HCT116 (cell line): Measurements from ENCODE around the gene SLC52A3.

ENCODE experiments used
- CBX3 ChIP-seq: IDR thresholded peaks from 2 replicates; pipeline ENCODE4 v1.6.1; 2012; ENCODE audit warnings: low read depth
- CTCF ChIP-seq, 3 experiments: fragments of 200-600 bp in 1 of 3; sonication (generic) in 1 of 3; IDR thresholded peaks in 2 of 3; conservative IDR thresholded peaks in 1 of 3; 2 replicates each; pipeline ENCODE4 v1.5.1; 2012 to 2017; ENCODE audit warnings: low read depth in 2 of 3, low read length in 2 of 3, antibody characterized with exemption in 1 of 3, borderline replicate concordance in 1 of 3, control low read depth in 1 of 3, mild to moderate bottlenecking in 1 of 3, mixed read lengths in 1 of 3, mixed run types in 1 of 3, moderate library complexity in 1 of 3; ENCODE audit not compliant: insufficient read depth in 1 of 3
- EZH2 ChIP-seq: fragments of 200-600 bp; sonication (generic); IDR thresholded peaks from 2 replicates; pipeline ENCODE4 v1.6.1; 2017; ENCODE audit warnings: antibody characterized with exemption, mixed run types
- FOSL1 ChIP-seq: IDR thresholded peaks from 2 replicates; pipeline ENCODE4 v1.6.1; 2012; ENCODE audit warnings: low read depth
- JUND ChIP-seq: IDR thresholded peaks from 2 replicates; pipeline ENCODE4 v1.6.1; 2012
- POLR2A ChIP-seq: IDR thresholded peaks from 2 replicates; pipeline ENCODE4 v1.7.0; 2011; ENCODE audit warnings: borderline replicate concordance; ENCODE audit not compliant: insufficient read depth, insufficient read length; ENCODE audit errors: extremely low read depth
- POLR2AphosphoS5 ChIP-seq: IDR thresholded peaks from 2 replicates; pipeline ENCODE4 v1.6.1; 2011; ENCODE audit warnings: mild to moderate bottlenecking, low read depth, low read length, moderate library complexity
- SIN3A ChIP-seq: IDR thresholded peaks from 2 replicates; pipeline ENCODE4 v1.6.1; 2012; ENCODE audit warnings: low read depth
- SP1 ChIP-seq: IDR thresholded peaks from 2 replicates; pipeline ENCODE4 v1.6.1; 2012; ENCODE audit warnings: low read depth
- SRF ChIP-seq: IDR thresholded peaks from 2 replicates; pipeline ENCODE4 v1.6.1; 2012; ENCODE audit warnings: low read depth
- TCF7L2 ChIP-seq: IDR thresholded peaks from 2 replicates; pipeline ENCODE4 v1.7.0; 2011; ENCODE audit warnings: borderline replicate concordance, inconsistent platforms; ENCODE audit not compliant: insufficient read depth, insufficient read length; ENCODE audit errors: extremely low read depth
- ZNF274 ChIP-seq: fragments of 200-500 bp; sonication (Bioruptor generic); IDR thresholded peaks from 2 replicates; pipeline ENCODE4 v1.6.1; 2014; ENCODE audit warnings: mild to moderate bottlenecking, low read depth, low read length, inconsistent platforms
- TF ChIP-seq, protein P1 (sequence below): IDR thresholded peaks from 2 replicates; pipeline ENCODE4 v1.6.1; 2012; ENCODE audit warnings: low read depth

DNA sequence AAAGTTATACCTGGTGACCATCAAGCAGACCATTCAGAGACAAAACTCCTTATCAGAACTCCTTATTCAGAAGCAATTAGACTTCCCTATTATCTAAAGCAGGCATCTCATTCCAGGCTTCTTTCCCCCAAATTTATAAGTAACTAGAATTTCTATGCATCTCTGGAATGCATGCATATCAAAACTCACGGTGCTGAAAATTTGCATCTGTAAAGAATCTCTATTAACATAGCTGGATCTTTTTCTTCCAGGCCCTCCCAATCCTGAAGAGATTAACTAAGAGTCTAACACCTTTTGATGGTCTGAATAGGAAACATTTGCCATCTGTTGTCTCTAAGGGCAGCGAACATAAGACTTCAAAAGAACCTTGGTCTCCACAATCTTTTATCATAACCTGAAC is 22.8 kb upstream of the SLC52A3 start:
- TF ChIP-seq CTCF (IDR thresholded peaks at IDR 0.05 in 2 of 3, conservative IDR thresholded peaks at IDR 0.05 in 1 of 3; ENCODE audit: borderline replicate concordance in 1 of 3, insufficient read depth in 1 of 3, low read depth in 2 of 3, low read length in 2 of 3) (no peak), POLR2A (no peak), TCF7L2 (no peak), EZH2 (no peak), CBX3 (no peak), SIN3A (no peak), SRF (no peak), JUND (no peak), ZNF274 (no peak), POLR2AphosphoS5 (no peak), SP1 (no peak), FOSL1 (no peak)
- TF ChIP-seq, protein P1, sequence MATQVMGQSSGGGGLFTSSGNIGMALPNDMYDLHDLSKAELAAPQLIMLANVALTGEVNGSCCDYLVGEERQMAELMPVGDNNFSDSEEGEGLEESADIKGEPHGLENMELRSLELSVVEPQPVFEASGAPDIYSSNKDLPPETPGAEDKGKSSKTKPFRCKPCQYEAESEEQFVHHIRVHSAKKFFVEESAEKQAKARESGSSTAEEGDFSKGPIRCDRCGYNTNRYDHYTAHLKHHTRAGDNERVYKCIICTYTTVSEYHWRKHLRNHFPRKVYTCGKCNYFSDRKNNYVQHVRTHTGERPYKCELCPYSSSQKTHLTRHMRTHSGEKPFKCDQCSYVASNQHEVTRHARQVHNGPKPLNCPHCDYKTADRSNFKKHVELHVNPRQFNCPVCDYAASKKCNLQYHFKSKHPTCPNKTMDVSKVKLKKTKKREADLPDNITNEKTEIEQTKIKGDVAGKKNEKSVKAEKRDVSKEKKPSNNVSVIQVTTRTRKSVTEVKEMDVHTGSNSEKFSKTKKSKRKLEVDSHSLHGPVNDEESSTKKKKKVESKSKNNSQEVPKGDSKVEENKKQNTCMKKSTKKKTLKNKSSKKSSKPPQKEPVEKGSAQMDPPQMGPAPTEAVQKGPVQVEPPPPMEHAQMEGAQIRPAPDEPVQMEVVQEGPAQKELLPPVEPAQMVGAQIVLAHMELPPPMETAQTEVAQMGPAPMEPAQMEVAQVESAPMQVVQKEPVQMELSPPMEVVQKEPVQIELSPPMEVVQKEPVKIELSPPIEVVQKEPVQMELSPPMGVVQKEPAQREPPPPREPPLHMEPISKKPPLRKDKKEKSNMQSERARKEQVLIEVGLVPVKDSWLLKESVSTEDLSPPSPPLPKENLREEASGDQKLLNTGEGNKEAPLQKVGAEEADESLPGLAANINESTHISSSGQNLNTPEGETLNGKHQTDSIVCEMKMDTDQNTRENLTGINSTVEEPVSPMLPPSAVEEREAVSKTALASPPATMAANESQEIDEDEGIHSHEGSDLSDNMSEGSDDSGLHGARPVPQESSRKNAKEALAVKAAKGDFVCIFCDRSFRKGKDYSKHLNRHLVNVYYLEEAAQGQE = no peak
